ENCODE measurements around the gene CSF1R.

The CSF1R gene

GRCh38 chr5:150112201-150113046 is 26.1 kb upstream of the CSF1R start:
- Histone ChIP-seq H3K27ac (ENCODE audit: insufficient read depth, low read depth, low read length, poor library complexity, severe bottlenecking) (no peak overlapping the region), H3K27me3 (ENCODE audit: control insufficient read depth, insufficient read depth, low read length, poor library complexity, severe bottlenecking) (no peaks in the 10 kb centered on the region), H3K9me3 (ENCODE audit: control insufficient read depth, low read length) (no peaks in the 10 kb centered on the region), H3K4me3 (ENCODE audit: insufficient read depth, low read depth, low read length) (no peak overlapping the region), H3K36me3 (ENCODE audit: control insufficient read depth, insufficient read depth, low read length) (no peaks in the 10 kb centered on the region), H3K4me1 (ENCODE audit: control insufficient read depth, insufficient read depth, low read length) (peaks cover 14% of the 10 kb centered on the region)
- WGBS, 2 experiments, result 67 to 69% methylated on average over 6 of the region's 6 CpGs

DNA sequence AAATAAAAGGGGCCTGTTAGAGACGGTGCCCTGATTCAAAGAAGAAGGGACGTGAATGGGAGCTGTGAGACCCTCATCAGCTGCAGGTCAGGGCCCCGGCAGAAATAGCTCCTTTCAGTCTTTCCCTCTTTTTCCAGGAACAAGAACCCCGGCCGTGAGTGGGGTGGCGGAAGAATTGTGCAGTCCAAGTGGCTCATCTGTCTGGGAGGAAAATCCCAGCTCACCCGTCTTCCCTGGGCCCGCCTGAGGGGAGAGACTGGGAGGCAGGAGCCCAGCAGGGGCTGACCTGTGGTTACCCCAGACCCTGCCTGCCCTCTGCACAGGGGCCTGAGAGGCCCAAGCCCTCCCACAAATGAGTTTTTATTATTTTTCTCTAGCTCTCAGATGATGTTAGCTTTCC is 24.8 kb upstream of the CSF1R start:
- H3K4me1 ChIP-seq (ENCODE audit: control insufficient read depth, insufficient read depth, low read length), result peaks cover 11% of the 10 kb centered on the region
- no peaks in the 10 kb centered on the region for H3K9me3 ChIP-seq (ENCODE audit: control insufficient read depth, low read length)
- H3K36me3 ChIP-seq (ENCODE audit: control insufficient read depth, insufficient read depth, low read length), result no peaks in the 10 kb centered on the region
- WGBS, 2 experiments, result 80 to 83% methylated on average over 8 of the region's 8 CpGs
- H3K4me3 ChIP-seq (ENCODE audit: insufficient read depth, low read depth, low read length), result no peak overlapping the region
- H3K27ac ChIP-seq (ENCODE audit: insufficient read depth, low read depth, low read length, poor library complexity, severe bottlenecking), result no peak overlapping the region
- H3K27me3 ChIP-seq (ENCODE audit: control insufficient read depth, insufficient read depth, low read length, poor library complexity, severe bottlenecking), result no peaks in the 10 kb centered on the region

DNA sequence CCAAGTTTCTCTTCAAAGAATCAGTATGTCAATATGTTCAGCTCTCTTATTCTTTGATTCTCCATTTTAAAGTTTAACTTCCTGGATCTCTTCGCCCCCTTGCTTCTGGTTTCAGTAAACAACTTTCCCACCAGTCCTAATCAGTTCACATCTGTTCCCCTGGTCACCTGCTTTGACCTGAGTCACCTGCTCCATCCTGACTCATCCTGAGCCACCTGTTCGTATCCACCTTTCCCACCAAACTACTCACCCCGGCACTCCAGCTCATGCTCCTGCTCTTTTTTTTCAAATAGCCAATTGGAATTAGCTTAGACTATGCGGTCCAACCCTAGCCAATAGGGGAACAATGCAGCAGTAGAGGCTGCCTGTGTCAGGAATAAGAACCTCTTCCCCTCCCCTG is 23.6 kb upstream of the CSF1R start:
- no peaks in the 10 kb centered on the region for H3K9me3 ChIP-seq (ENCODE audit: control insufficient read depth, low read length)
- H3K36me3 ChIP-seq (ENCODE audit: control insufficient read depth, insufficient read depth, low read length), result no peaks in the 10 kb centered on the region
- H3K4me3 ChIP-seq (ENCODE audit: insufficient read depth, low read depth, low read length), result no peak overlapping the region
- H3K27me3 ChIP-seq (ENCODE audit: control insufficient read depth, insufficient read depth, low read length, poor library complexity, severe bottlenecking), result no peaks in the 10 kb centered on the region
- peaks cover 11% of the 10 kb centered on the region for H3K4me1 ChIP-seq (ENCODE audit: control insufficient read depth, insufficient read depth, low read length)
- WGBS, 2 experiments, result 75 to 78% methylated on average over 4 of the region's 4 CpGs
- H3K27ac ChIP-seq (ENCODE audit: insufficient read depth, low read depth, low read length, poor library complexity, severe bottlenecking), result no peak overlapping the region

GRCh38 chr5:150108711-150109514 is 22.6 kb upstream of the CSF1R start:
- 86 to 91% methylated on average over 10 to 11 of the region's 11 CpGs for WGBS, 2 experiments
- H3K27me3 ChIP-seq (ENCODE audit: control insufficient read depth, insufficient read depth, low read length, poor library complexity, severe bottlenecking), result no peaks in the 10 kb centered on the region
- no peaks in the 10 kb centered on the region for H3K36me3 ChIP-seq (ENCODE audit: control insufficient read depth, insufficient read depth, low read length)
- H3K27ac ChIP-seq (ENCODE audit: insufficient read depth, low read depth, low read length, poor library complexity, severe bottlenecking), result no peak overlapping the region
- H3K9me3 ChIP-seq (ENCODE audit: control insufficient read depth, low read length), result no peaks in the 10 kb centered on the region
- H3K4me3 ChIP-seq (ENCODE audit: insufficient read depth, low read depth, low read length), result no peak overlapping the region
- H3K4me1 ChIP-seq (ENCODE audit: control insufficient read depth, insufficient read depth, low read length), result peaks cover 11% of the 10 kb centered on the region

- Histone ChIP-seq H3K9me3 (ENCODE audit: control insufficient read depth, low read length) (no peaks in the 10 kb centered on the region), H3K27ac (ENCODE audit: insufficient read depth, low read depth, low read length, poor library complexity, severe bottlenecking) (no peak overlapping the region), H3K27me3 (ENCODE audit: control insufficient read depth, insufficient read depth, low read length, poor library complexity, severe bottlenecking) (no peaks in the 10 kb centered on the region), H3K4me3 (ENCODE audit: insufficient read depth, low read depth, low read length) (no peak overlapping the region), H3K36me3 (ENCODE audit: control insufficient read depth, insufficient read depth, low read length) (no peaks in the 10 kb centered on the region), H3K4me1 (ENCODE audit: control insufficient read depth, insufficient read depth, low read length) (peaks cover 11% of the 10 kb centered on the region)
- WGBS, 2 experiments, result 90 to 93% methylated on average over 4 of the region's 4 CpGs
These were observed 21.6 kb upstream of the CSF1R start for GRCh38 chr5:150107909-150108447.

DNA sequence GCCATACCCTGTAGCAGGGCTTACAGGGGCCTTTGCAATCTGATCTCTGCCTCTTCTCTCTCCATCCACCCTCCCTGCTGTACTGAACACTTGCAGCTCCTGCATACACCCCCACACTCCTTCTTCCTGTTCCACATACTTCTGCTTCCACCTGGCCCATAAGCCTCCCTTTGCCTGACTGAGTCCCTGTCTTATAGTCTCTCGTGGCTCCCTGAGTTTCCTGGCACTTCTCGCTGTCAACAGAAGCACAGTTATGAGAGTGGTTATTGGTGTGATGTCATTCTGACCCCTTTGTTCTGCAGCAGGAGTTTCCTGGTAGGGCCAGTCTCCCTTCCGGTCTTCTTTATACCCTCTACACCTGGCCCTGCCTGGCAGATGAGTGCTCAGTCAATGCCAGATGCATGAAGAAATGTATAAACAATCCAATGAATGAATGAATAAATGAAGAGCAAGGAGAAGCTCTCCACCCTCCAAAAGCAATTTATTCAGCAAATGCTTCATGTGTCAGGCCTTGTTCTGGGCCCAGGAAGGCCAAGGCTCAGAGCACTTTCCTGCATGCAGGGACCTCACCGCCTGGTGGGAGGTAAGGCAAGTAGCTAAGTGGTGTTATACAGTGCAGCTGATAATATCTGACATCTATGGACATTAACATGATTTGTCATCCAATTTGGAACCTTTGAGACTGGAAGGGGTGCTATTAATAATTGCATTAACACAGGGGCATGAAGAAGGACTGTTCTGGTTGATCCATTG is 20.5 kb upstream of the CSF1R start:
- peaks cover 7% of the 10 kb centered on the region for H3K4me1 ChIP-seq (ENCODE audit: control insufficient read depth, insufficient read depth, low read length)
- no peak overlapping the region for H3K27ac ChIP-seq (ENCODE audit: insufficient read depth, low read depth, low read length, poor library complexity, severe bottlenecking)
- 93 to 95% methylated on average over 4 of the region's 4 CpGs for WGBS, 2 experiments
- H3K9me3 ChIP-seq (ENCODE audit: control insufficient read depth, low read length), result no peaks in the 10 kb centered on the region
- no peaks in the 10 kb centered on the region for H3K36me3 ChIP-seq (ENCODE audit: control insufficient read depth, insufficient read depth, low read length)
- H3K4me3 ChIP-seq (ENCODE audit: insufficient read depth, low read depth, low read length), result no peak overlapping the region
- no peaks in the 10 kb centered on the region for H3K27me3 ChIP-seq (ENCODE audit: control insufficient read depth, insufficient read depth, low read length, poor library complexity, severe bottlenecking)

GRCh38 chr5:150105928-150106615 is 19.7 kb upstream of the CSF1R start:
- no peaks in the 10 kb centered on the region for H3K9me3 ChIP-seq (ENCODE audit: control insufficient read depth, low read length)
- no peaks in the 10 kb centered on the region for H3K36me3 ChIP-seq (ENCODE audit: control insufficient read depth, insufficient read depth, low read length)
- WGBS, 2 experiments, result 92 to 96% methylated on average over 7 of the region's 7 CpGs
- H3K4me3 ChIP-seq (ENCODE audit: insufficient read depth, low read depth, low read length), result no peak overlapping the region
- no peaks in the 10 kb centered on the region for H3K27me3 ChIP-seq (ENCODE audit: control insufficient read depth, insufficient read depth, low read length, poor library complexity, severe bottlenecking)
- H3K4me1 ChIP-seq (ENCODE audit: control insufficient read depth, insufficient read depth, low read length), result peaks cover 1% of the 10 kb centered on the region
- no peak overlapping the region for H3K27ac ChIP-seq (ENCODE audit: insufficient read depth, low read depth, low read length, poor library complexity, severe bottlenecking)

DNA sequence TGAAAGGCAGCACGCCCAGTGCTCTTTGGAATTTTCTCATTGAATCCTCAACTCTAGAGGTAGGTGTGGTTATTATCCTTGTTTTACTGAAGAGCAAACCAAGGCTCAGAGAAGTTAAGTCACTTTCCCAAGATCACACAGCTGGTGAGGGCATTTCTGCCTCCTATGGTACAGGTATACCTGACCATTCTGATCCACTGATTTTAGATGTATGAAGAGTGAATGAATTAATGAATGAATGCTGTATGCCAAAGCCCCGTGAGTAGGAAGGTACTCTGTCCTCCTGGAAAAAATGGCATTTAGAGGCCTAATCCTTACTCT is 18.2 kb upstream of the CSF1R start:
- Histone ChIP-seq H3K9me3 (ENCODE audit: control insufficient read depth, low read length) (no peaks in the 10 kb centered on the region), H3K27ac (ENCODE audit: insufficient read depth, low read depth, low read length, poor library complexity, severe bottlenecking) (no peak overlapping the region), H3K36me3 (ENCODE audit: control insufficient read depth, insufficient read depth, low read length) (no peaks in the 10 kb centered on the region), H3K4me3 (ENCODE audit: insufficient read depth, low read depth, low read length) (no peak overlapping the region), H3K27me3 (ENCODE audit: control insufficient read depth, insufficient read depth, low read length, poor library complexity, severe bottlenecking) (no peaks in the 10 kb centered on the region), H3K4me1 (ENCODE audit: control insufficient read depth, insufficient read depth, low read length) (no peaks in the 10 kb centered on the region)
- WGBS, 2 experiments, result 88 to 94% methylated on average over 2 of the region's 2 CpGs

DNA sequence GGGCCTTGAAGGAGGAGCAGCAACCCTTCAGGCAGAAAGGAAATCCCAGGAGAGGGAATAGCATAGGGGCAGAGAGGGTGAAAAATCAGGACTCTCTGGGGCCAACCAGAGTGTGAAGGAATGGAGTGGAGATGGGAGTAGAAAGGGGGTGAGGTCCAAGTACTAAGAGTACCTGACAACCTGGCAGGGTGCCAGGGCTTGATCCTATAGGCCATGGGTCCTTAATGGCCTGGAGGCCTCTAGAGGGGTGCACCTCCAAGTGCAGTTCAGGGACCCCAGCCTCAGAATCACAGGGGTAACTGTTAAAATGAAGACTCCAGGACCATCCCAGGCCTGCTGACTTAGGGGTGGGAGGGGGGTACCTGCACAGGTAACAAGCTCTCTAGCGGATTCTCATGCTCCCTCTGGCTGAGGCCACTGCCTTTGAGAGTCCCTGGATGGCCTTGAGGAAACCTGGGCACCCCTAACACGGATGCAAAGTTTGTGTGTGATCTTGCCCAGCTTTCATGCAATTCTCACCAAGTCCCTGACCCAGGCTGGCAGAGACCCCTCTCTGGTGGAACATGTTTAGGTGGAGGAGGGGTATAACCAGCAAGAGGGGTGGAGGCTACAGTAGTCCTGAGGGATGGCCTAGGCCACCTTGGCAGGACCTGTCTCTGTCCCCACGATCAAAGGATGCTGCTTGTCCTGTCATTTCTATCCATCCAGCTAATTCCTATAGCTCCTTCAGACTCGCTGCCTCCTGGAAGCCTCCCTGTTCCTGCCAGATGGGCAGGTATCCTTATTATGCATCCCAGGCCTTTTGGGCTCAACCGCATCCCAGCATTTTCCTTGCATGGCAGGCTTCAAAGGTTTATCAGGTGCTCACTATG is 17.6 kb upstream of the CSF1R start:
- no peaks in the 10 kb centered on the region for H3K9me3 ChIP-seq (ENCODE audit: control insufficient read depth, low read length)
- 93% methylated on average over 5 of the region's 5 CpGs for WGBS, 2 experiments

More for the DNA sequence above, 17.6 kb upstream of the CSF1R start:
- no peak overlapping the region for H3K4me3 ChIP-seq (ENCODE audit: insufficient read depth, low read depth, low read length)
- no peaks in the 10 kb centered on the region for H3K27me3 ChIP-seq (ENCODE audit: control insufficient read depth, insufficient read depth, low read length, poor library complexity, severe bottlenecking)
- H3K27ac ChIP-seq (ENCODE audit: insufficient read depth, low read depth, low read length, poor library complexity, severe bottlenecking), result no peak overlapping the region
- no peaks in the 10 kb centered on the region for H3K36me3 ChIP-seq (ENCODE audit: control insufficient read depth, insufficient read depth, low read length)
- H3K4me1 ChIP-seq (ENCODE audit: control insufficient read depth, insufficient read depth, low read length), result no peaks in the 10 kb centered on the region

Data from ectodermal cell (in vitro differentiated cells).